HG03025 (cell line): ENCODE data around the gene LIMCH1.
"Not testable (repeated sequence)": the region's sequence is repeated elsewhere in the genome, so short reads cannot be mapped to it uniquely, and the experiment has no call there.

Source experiments
- ATAC-seq: cut with Tn5 transposase; IDR thresholded peaks from one replicate; pipeline ENCODE4 v1.9.1; 2021; ENCODE audit warnings: mild to moderate bottlenecking, moderate library complexity; ENCODE audit not compliant: unreplicated experiment, low FRiP score

Gene LIMCH1

GRCh38 chr4:41639291-41639690 lies 101.3 kb downstream of the LIMCH1 start:
- no peak for ATAC-seq

DNA sequence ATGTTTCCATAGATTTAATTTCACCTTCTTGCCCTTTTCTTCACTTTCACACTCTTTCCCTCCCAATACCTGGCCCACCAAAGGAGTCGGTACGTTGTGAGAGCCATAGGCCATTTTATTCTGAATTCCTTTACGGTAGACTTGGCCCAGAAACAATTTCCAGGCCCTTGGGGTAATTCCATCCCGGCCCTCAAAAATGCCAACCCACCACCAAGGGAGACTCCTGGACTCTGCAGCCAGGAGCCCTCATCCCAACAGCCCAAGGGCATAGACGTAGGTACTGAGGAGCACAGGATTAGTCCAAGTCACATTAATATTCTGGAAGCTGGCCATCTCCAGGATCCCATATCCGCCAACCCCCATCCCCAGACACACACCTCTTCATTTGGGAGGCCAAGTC lies 102.9 kb downstream of the LIMCH1 start:
- ATAC-seq = no peak

- not testable (repeated sequence) for ATAC-seq
Observed at GRCh38 chr4:41642746-41643145, 104.8 kb downstream of the LIMCH1 start.

GRCh38 chr4:41643331-41643730 lies 105.4 kb downstream of the LIMCH1 start:
- no peak for ATAC-seq

GRCh38 chr4:41644288-41644914 lies 106.4 kb downstream of the LIMCH1 start:
- ATAC-seq = no peak

GRCh38 chr4:41644915-41645295 lies 106.9 kb downstream of the LIMCH1 start:
- no peak for ATAC-seq

DNA sequence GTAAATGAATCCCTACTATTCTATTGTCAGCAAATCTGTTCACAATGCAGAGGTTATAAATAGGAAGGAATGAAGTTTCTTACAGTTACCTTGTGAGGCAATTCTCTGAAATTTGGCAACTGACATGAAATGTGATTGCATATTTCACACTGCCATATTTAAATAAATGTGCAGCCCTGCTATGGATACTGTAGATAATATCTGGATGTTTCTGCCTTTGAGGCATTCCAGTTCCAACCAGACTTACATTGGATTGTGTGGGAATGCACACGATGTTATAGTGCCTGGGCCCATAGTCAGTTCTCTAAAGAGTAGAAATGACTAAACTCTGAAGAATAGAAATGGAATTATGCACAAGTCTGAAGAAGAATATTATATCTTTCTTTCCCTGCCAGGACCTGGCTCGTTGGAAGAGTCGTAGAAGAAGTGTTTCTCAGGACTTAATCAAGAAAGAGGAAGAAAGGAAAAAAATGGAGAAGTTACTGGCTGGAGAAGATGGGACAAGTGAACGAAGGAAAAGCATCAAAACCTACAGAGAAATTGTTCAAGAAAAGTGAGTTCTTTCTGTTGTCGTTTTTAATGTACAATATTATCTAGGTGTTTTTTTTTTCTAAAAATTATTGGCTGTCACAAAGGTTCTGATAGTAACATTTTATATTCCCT lies 107.9 kb downstream of the LIMCH1 start:
- ATAC-seq = no peak

DNA sequence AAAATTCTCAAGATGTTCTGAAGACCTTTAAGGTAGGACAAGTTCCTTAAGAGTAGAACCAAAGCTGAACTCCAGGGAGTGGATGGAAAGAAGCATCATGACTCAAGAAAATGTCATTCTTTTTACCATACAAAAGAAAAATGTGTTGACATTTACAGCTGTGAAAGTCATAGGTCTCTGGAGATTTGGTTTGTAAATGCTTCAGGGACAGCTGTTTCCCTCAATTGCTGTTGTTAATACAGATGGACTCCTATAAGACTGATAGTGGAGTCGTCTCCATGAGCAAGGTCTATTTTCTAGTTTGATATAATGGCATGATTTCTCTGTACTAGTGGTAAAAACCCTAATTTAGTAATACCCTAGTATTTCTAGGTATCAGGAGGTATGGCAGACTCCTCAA lies 108.9 kb downstream of the LIMCH1 start:
- ATAC-seq = no peak

GRCh38 chr4:41647383-41647782 lies 109.4 kb downstream of the LIMCH1 start:
- ATAC-seq = no peak

GRCh38 chr4:41651150-41651549 lies 113.2 kb downstream of the LIMCH1 start:
- ATAC-seq = not testable (repeated sequence)

DNA sequence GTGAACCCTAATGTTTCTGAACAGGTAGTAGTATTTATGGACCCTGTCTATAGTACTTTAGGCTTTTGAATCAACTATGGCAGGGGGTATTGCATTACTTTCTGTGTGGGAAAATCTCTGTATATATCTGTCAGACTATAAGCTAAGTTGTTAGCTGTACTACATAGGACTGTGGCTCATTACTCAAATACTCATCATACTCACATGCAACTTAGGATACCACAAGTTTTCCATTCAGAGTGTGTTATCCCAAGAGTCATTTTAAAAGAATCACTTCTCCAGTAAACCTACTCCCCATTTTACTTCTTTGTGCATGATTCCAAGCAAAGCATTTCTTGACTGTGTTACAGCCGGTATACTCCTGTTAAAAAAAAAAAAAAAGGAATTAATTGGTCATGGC lies 115.0 kb downstream of the LIMCH1 start:
- no peak for ATAC-seq

GRCh38 chr4:41653523-41653922 lies 115.6 kb downstream of the LIMCH1 start:
- no peak for ATAC-seq

DNA sequence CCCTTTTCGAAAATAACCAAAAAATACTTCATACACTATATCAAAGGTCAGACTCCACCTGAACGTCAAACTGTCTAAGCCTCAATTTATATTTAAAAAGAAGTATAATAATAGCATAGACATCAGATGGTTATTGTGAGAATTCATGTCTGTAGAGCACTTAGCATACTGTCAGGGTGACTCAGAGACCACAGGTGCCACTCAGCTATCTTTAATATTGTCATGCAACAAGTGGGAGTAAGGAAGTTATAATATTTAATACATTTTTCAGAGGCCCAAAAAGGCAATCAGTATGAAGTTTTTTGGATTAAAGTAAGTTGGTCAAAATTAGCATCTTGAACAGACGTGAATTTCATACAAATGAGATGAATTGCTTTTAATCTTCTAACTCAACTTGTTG lies 117.2 kb downstream of the LIMCH1 start:
- ATAC-seq = no peak

DNA sequence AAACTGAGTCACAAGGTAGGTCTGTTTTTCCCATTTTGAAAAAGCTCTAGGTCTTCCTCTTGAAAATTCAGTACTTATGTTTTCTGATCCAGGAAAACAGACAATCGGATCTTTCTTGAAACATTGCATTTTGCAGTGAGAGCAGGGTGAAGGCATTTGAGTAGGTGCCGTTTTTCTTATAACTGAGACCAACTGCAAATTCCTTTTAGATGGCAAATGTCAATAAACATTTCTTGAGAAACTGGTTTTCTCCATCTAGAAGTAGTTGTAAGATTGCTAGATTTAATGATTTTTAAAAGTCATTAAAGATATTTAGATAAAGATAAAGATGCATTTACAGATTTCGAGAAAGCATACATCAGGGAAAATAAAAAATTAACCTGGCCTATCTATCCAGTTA lies 118.1 kb downstream of the LIMCH1 start:
- no peak for ATAC-seq

- ATAC-seq = no peak
Observed at GRCh38 chr4:41656572-41657520, 118.9 kb downstream of the LIMCH1 start.

DNA sequence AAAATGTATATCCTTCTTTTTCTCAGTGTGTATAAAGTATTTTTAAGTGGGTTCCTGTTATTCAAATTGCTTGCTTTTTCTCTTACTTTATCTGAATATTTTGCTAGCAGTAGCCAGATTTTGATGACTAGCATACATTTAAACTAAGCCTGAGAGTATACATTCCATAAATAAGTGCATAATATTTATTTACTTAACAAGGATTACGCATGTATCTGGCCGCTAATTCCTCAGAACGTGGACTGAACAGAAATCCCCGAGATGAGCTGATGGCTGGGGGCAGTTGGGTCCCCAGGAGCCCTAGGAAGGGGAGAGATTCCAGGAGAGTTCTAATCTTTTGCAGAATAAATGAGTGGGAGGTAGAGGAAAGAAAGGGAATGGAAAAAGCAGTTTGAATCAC lies 119.6 kb downstream of the LIMCH1 start:
- no peak for ATAC-seq

GRCh38 chr4:41658163-41658562 lies 120.2 kb downstream of the LIMCH1 start:
- ATAC-seq = no peak

DNA sequence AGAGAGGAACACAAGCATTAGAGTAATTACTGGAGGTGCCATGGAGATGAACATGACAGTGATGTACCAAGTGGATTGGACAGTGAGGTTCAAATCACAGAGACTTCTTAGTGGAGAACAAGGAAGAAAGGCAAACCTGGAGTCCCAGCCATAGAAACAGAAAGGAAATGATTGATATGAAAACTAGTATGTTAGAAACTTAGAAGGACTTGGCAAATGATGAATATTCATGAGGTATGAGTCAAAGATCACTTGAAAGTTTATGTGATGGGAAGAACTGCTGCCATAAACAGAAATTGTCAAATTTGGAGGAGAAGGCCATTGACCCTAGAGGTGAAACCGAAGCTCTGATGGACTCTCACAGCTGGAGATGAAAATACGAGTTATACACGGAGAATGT lies 122.4 kb downstream of the LIMCH1 start:
- ATAC-seq = no peak

DNA sequence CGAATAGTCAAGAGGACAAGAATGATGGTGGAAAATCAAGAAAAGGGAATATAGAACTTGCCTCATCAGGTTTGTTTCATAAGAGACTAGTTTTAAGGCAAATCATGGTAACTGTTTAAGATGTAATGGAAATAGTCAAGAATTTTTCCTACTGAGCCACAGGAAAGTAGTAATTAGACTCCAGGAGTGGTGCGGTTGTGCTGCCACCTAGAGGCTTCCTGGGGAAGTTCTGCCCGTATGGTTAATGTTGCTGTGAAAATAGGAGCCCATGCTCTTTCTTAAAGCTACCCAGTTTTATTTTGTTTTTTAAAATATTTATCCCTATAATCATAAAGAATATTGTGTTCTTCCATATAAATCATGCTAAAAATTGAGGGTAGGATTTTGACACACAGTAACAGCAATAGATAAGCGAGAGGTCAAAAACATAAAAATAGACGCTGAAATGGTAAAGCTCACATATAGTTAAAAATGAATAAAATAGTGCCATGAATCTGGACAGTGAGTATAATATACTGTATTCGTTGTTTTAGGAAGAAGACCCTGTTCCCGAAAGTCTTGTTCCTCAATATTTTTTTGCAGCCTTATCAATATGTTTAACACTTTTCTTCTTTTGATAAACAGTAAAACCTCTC lies 123.6 kb downstream of the LIMCH1 start:
- no peak for ATAC-seq

DNA sequence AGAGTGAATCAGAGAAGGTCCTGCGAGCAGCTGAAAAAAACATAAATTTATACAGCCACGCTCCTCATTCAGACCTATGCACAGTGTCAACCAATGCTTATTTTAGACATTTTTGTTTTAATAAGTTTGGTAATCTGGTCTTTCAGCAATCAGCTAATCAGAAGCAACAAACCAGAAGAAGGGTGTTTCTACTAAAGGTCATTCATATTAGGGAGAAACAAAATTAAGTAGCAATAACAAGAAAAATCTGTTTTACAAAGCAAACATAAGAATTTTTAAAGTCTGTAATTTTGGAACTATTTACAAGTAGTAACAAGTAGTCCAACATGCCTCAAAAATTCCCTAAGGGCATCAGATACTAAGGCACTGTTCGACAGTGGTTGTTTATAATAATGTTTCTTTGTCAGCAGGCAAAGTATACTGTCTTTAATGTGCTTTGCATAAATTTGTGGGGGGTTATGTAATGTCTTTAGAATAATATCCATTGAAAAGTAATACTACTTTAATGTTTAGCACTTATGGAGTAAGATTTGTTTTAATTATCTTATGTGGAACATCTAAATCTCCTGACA lies 127.8 kb downstream of the LIMCH1 start:
- no peak for ATAC-seq

DNA sequence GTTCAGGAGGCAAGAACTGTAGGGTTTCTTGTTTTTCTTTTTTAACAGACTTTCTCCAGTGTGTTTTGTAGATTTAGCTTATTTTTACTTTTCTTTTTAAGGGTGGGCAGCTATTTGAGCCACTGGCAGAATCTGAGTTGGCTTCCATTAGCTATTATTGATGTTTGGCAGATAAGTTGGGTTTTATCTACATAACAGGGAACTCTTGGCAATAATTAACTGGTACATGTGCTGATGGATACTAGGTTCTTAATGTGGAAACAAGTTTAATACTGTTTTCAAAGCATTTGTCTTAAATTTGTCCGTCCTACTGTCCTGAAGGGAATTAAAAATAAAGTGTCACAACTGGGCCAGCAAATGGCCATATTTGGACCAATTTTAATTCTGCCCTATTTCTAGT lies 130.1 kb downstream of the LIMCH1 start:
- no peak for ATAC-seq
